SK-N-SH treated with all-trans-retinoic acid at 6 μM for 48 hours (cell line): ENCODE results near the gene AMBP.
"Not testable (repeated sequence)": the region's sequence is repeated elsewhere in the genome, so short reads cannot be mapped to it uniquely, and the experiment has no call there.

ENCODE experiments used
- ATAC-seq: fragments of 200-7000 bp; cut with Tn5 transposase; 3 replicates; pipeline ENCODE4 v1.9.1; 2020; ENCODE audit warnings: mild to moderate bottlenecking, moderate library complexity
- ARNTL ChIP-seq: fragments of 450-650 bp; formaldehyde crosslinking; IDR thresholded peaks from 2 replicates; pipeline ENCODE4 v1.5.0; 2020; ENCODE audit warnings: low read depth, mild to moderate bottlenecking, moderate library complexity, borderline replicate concordance
- CREB5 ChIP-seq: fragments of 250-450 bp; sonication (Bioruptor Pico); IDR thresholded peaks from 2 replicates; pipeline ENCODE4 v1.5.1; 2020; ENCODE audit warnings: low read depth, mild to moderate bottlenecking, moderate library complexity
- CSDC2 ChIP-seq: fragments of 250-450 bp; sonication (Bioruptor Pico); IDR thresholded peaks from 2 replicates; pipeline ENCODE4 v1.5.0; 2020; ENCODE audit warnings: mild to moderate bottlenecking, moderate library complexity
- CSRNP3 ChIP-seq: fragments of 250-450 bp; sonication (Bioruptor Pico); IDR thresholded peaks from 2 replicates; pipeline ENCODE4 v1.5.1; 2021; ENCODE audit warnings: mild to moderate bottlenecking, moderate library complexity
- ESRRG ChIP-seq: fragments of 250-450 bp; sonication (Bioruptor Pico); IDR thresholded peaks from 2 replicates; pipeline ENCODE4 v1.6.1; 2021; ENCODE audit warnings: mild to moderate bottlenecking
- OSR1 ChIP-seq: fragments of 250-450 bp; sonication (Bioruptor Pico); IDR thresholded peaks from 2 replicates; pipeline ENCODE4 v1.8.0; 2022; ENCODE audit warnings: moderate library complexity, mild to moderate bottlenecking, inconsistent platforms
- PATZ1 ChIP-seq: fragments of 250-450 bp; sonication (Bioruptor Pico); IDR thresholded peaks from 2 replicates; pipeline ENCODE4 v1.8.0; 2020; ENCODE audit warnings: mild to moderate bottlenecking, moderate library complexity, borderline replicate concordance
- POU6F1 ChIP-seq: fragments of 250-450 bp; sonication (Bioruptor Pico); IDR thresholded peaks from 2 replicates; pipeline ENCODE4 v1.8.0; 2021; ENCODE audit warnings: low read depth, mild to moderate bottlenecking, moderate library complexity, borderline replicate concordance
- PPARA ChIP-seq: fragments of 250-450 bp; sonication (Bioruptor Pico); IDR thresholded peaks from 2 replicates; pipeline ENCODE4 v1.5.0; 2020; ENCODE audit warnings: mild to moderate bottlenecking, borderline replicate concordance
- TCF4 ChIP-seq: fragments of 250-450 bp; sonication (Bioruptor Pico); IDR thresholded peaks from 2 replicates; pipeline ENCODE4 v1.8.0; 2021; ENCODE audit warnings: mild to moderate bottlenecking, moderate library complexity, borderline replicate concordance
- TOX ChIP-seq: fragments of 250-450 bp; sonication (Bioruptor Pico); IDR thresholded peaks from 2 replicates; pipeline ENCODE4 v1.8.0; 2021; ENCODE audit warnings: mild to moderate bottlenecking, moderate library complexity, borderline replicate concordance
- TSHZ2 ChIP-seq: fragments of 250-450 bp; sonication (Bioruptor Pico); IDR thresholded peaks from 2 replicates; pipeline ENCODE4 v1.5.0; 2020; ENCODE audit warnings: mild to moderate bottlenecking, moderate library complexity
- ZC3H10 ChIP-seq: fragments of 250-450 bp; sonication (Bioruptor Pico); IDR thresholded peaks from 2 replicates; pipeline ENCODE4 v1.5.1; 2021; ENCODE audit warnings: mild to moderate bottlenecking, moderate library complexity
- ZFP3 ChIP-seq: fragments of 250-450 bp; sonication (Bioruptor Pico); IDR thresholded peaks from 2 replicates; pipeline ENCODE4 v1.5.0; 2020; ENCODE audit warnings: mild to moderate bottlenecking, moderate library complexity
- ZFP30 ChIP-seq: fragments of 450-650 bp; formaldehyde crosslinking; IDR thresholded peaks from 2 replicates; pipeline ENCODE4 v1.5.0; 2022; ENCODE audit warnings: mild to moderate bottlenecking, moderate library complexity
- ZNF565 ChIP-seq: fragments of 450-650 bp; formaldehyde crosslinking; conservative IDR thresholded peaks from 2 replicates; pipeline ENCODE4 v1.5.0; 2020; ENCODE audit warnings: low read depth, mild to moderate bottlenecking, moderate library complexity
- ZNF8 ChIP-seq: fragments of 450-650 bp; formaldehyde crosslinking; IDR thresholded peaks from 2 replicates; pipeline ENCODE4 v1.5.0; 2020; ENCODE audit warnings: mild to moderate bottlenecking, moderate library complexity

The AMBP gene

GRCh38 chr9:114048533-114049415 lies 29.3 kb downstream of the AMBP start:
- TF ChIP-seq ZFP3 (CRISPR knock-in tag) (no peak), CSDC2 (CRISPR knock-in tag) (no peak), OSR1 (CRISPR knock-in tag) (no peak), TOX (CRISPR knock-in tag) (no peak)
- ATAC-seq = no peak

- ATAC-seq = peak; percentile 38; the same call in 1 of the 3 replicates
- TF ChIP-seq ZC3H10 (CRISPR knock-in tag) (no peak), CSRNP3 (CRISPR knock-in tag) (no peak)
- TF ChIP-seq, all 23 proteins: peak for 0
These were observed 30.4 kb downstream of the AMBP start for GRCh38 chr9:114047717-114048116.

GRCh38 chr9:114046875-114047274 lies 31.2 kb downstream of the AMBP start:
- no peak for TF ChIP-seq CSRNP3 (CRISPR knock-in tag)
- no peak for TF ChIP-seq CREB5 (CRISPR knock-in tag)
- TF ChIP-seq POU6F1 (CRISPR knock-in tag) = no peak
- TF ChIP-seq PATZ1 = no peak
- no peak for TF ChIP-seq OSR1 (CRISPR knock-in tag)
- TF ChIP-seq ZNF8 (CRISPR knock-in tag) = no peak
- no peak for TF ChIP-seq ZFP3 (CRISPR knock-in tag)
- no peak for TF ChIP-seq CSDC2 (CRISPR knock-in tag)
- no peak for TF ChIP-seq ZC3H10 (CRISPR knock-in tag)
- ATAC-seq = no peak

GRCh38 chr9:114046237-114046755 lies 31.8 kb downstream of the AMBP start:
- no peak for ATAC-seq
- TF ChIP-seq ARNTL = no peak
- TF ChIP-seq ZNF8 (CRISPR knock-in tag) = no peak
- no peak for TF ChIP-seq ZNF565 (CRISPR knock-in tag)
- TF ChIP-seq ZC3H10 (CRISPR knock-in tag) = no peak
- TF ChIP-seq TSHZ2 (CRISPR knock-in tag) = no peak
- no peak for TF ChIP-seq ESRRG (CRISPR knock-in tag)
- no peak for TF ChIP-seq PATZ1
- no peak for TF ChIP-seq ZFP30 (CRISPR knock-in tag)
- TF ChIP-seq TCF4 (CRISPR knock-in tag) = no peak
- TF ChIP-seq PPARA = no peak

- not testable (repeated sequence) for ATAC-seq
These were observed 34.4 kb downstream of the AMBP start for GRCh38 chr9:114043660-114044059.
